Esophagus squamous epithelium (tissue), 5 donors: ENCODE data around the gene LEPROT. TPM values are rescaled to one million over a fixed set of nuclear protein-coding genes. Genes with fewer than 3 reads are reported as not detected.
"Not testable (repeated sequence)": the region's sequence is repeated elsewhere in the genome, so short reads cannot be mapped to it uniquely, and the experiment has no call there.

Source experiments
- DNase-seq: peaks from one replicate; lab custom pipeline; 2025; lab: John Stamatoyannopoulos, UW
- H3K27ac ChIP-seq, 4 donors: fragments of 200-600 bp; sonication (generic); one replicate each; pipeline ENCODE4 v1.5.1; 2016 to 2019; ENCODE audit warnings: mild to moderate bottlenecking in 1 of 4
- H3K27me3 ChIP-seq, 4 donors: fragments of 200-600 bp; sonication (generic); 1 replicate in 3 of 4; 2 replicates in 1 of 4; pipeline versions ENCODE4 v1.5.1 to v1.6.0; 2017 to 2021; ENCODE audit warnings: antibody characterized with exemption in 1 of 4
- H3K36me3 ChIP-seq, 3 donors: fragments of 200-600 bp; sonication (generic); one replicate each; pipeline ENCODE4 v1.5.1; 2016 to 2019
- H3K4me1 ChIP-seq, 3 donors: fragments of 200-600 bp; sonication (generic); one replicate each; pipeline ENCODE4 v1.5.1; 2017 to 2019
- H3K4me3 ChIP-seq, 4 donors: fragments of 200-600 bp; sonication (generic); 1 replicate in 3 of 4; 2 replicates in 1 of 4; pipeline ENCODE4 v1.5.1; 2016 to 2019; ENCODE audit warnings: mild to moderate bottlenecking in 2 of 4, moderate library complexity in 1 of 4
- H3K9me3 ChIP-seq, 3 donors: fragments of 200-600 bp; sonication (generic); one replicate each; pipeline ENCODE4 v1.5.1; 2016 to 2019
- CTCF ChIP-seq, 6 experiments: fragments of 450-650 bp in 4 of 6; fragments of 200-600 bp in 2 of 6; sonication (generic) in 2 of 6; IDR thresholded peaks; one replicate each; pipeline ENCODE4 v1.5.1; 2016 to 2019; ENCODE audit warnings: antibody characterized with exemption in 6 of 6, mild to moderate bottlenecking in 4 of 6, moderate library complexity in 4 of 6
- POLR2A ChIP-seq, 4 donors: fragments of 450-650 bp; IDR thresholded peaks; one replicate each; pipeline ENCODE4 v1.6.1; 2017; ENCODE audit warnings: antibody characterized with exemption in 4 of 4, mild to moderate bottlenecking in 4 of 4, moderate library complexity in 3 of 4
- WGBS, 2 donors: methylation state at CpG; one replicate each; pipeline ENCODE4 v1.1.5; 2018; 5-methylcytosine and 5-hydroxymethylcytosine counted together
- intact Hi-C: fragments of 100-400 bp; cut with DNase I; formaldehyde crosslinking; loops from one replicate; pipeline ENCODE4 v1.15.0; 2022
- total RNA-seq, 4 donors: library from RNA; depleted of rRNA; stranded (reverse); fragments of >200 nt; gene quantifications; one replicate each; pipeline ENCODE4 v1.1.0, GENCODE V29; 2016
- donor health status: DM: yes; HTN: yes; CAD: no.

Gene LEPROT
- total RNA-seq, 4 donors from 2014 or later: 29.7 to 56.9 (median 42.9) TPM

GRCh38 chr1:65449214-65449823 lies 28.9 kb downstream of the LEPROT start:
- H3K4me1 ChIP-seq: no peaks in the 10 kb centered on the region
- no peaks in the 10 kb centered on the region for H3K36me3 ChIP-seq
- DNase-seq: no peak
- 57 to 100% methylated on average over 2 of the region's 4 CpGs for WGBS, 2 donors
- no peak overlapping the region for H3K27ac ChIP-seq
- no peak for TF ChIP-seq POLR2A (IDR thresholded peaks at IDR 0.05)
- TF ChIP-seq CTCF (IDR thresholded peaks at IDR 0.05): no peak
- no peak overlapping the region for H3K4me3 ChIP-seq
- intact Hi-C loops: no loop called here
- no peaks in the 10 kb centered on the region for H3K27me3 ChIP-seq
- no peaks in the 10 kb centered on the region for H3K9me3 ChIP-seq

- DNase-seq, H3K27me3 ChIP-seq: not testable (repeated sequence)
- WGBS, 2 donors: 81% methylated on average over 7 of the region's 10 CpGs; no CpG with 5 or more reads in 1 of the 2 donors
Measured at GRCh38 chr1:65455678-65456077, 35.2 kb downstream of the LEPROT start.

GRCh38 chr1:65456481-65456880 lies 36.0 kb downstream of the LEPROT start:
- intact Hi-C loops: no loop called here
- no peak for DNase-seq
- no peak for TF ChIP-seq POLR2A (IDR thresholded peaks at IDR 0.05)
- no peak for TF ChIP-seq CTCF (IDR thresholded peaks at IDR 0.05)
- Histone ChIP-seq H3K4me3 (no peak overlapping the region), H3K36me3 (no peaks in the 10 kb centered on the region), H3K27ac (no peak overlapping the region), H3K4me1 (peaks cover 0 to 4% (median 0%) of the 10 kb centered on the region in 3 donors), H3K27me3 (no peaks in the 10 kb centered on the region), H3K9me3 (no peaks in the 10 kb centered on the region)

More at GRCh38 chr1:65455678-65456077, 35.2 kb downstream of the LEPROT start:
- H3K27ac ChIP-seq, intact Hi-C loops, H3K4me1 ChIP-seq, H3K4me3 ChIP-seq, H3K36me3 ChIP-seq, H3K9me3 ChIP-seq: not testable (repeated sequence)

- no peaks in the 10 kb centered on the region for H3K36me3 ChIP-seq
- DNase-seq: no peak
- H3K27me3 ChIP-seq: no peaks in the 10 kb centered on the region
- H3K4me1 ChIP-seq: peaks cover 0 to 4% (median 0%) of the 10 kb centered on the region in 3 donors
- no peak overlapping the region for H3K27ac ChIP-seq
- intact Hi-C loops: no loop called here
- no peak for TF ChIP-seq CTCF (IDR thresholded peaks at IDR 0.05)
- no peak for TF ChIP-seq POLR2A (IDR thresholded peaks at IDR 0.05)
- no peak overlapping the region for H3K4me3 ChIP-seq
- H3K9me3 ChIP-seq: no peaks in the 10 kb centered on the region
Measured at GRCh38 chr1:65457868-65458267, 37.4 kb downstream of the LEPROT start.

- DNase-seq: no peak
- Histone ChIP-seq H3K9me3 (no peaks in the 10 kb centered on the region), H3K27me3 (no peaks in the 10 kb centered on the region), H3K36me3 (no peaks in the 10 kb centered on the region), H3K27ac (no peak overlapping the region), H3K4me3 (no peak overlapping the region), H3K4me1 (peaks cover 0 to 4% (median 0%) of the 10 kb centered on the region in 3 donors)
- TF ChIP-seq POLR2A (IDR thresholded peaks at IDR 0.05) (no peak), CTCF (IDR thresholded peaks at IDR 0.05) (no peak)
- intact Hi-C loops: no loop called here
- 45 to 60% methylated on average over 2 of the region's 2 CpGs for WGBS, 2 donors
Measured at GRCh38 chr1:65458730-65459396, 38.4 kb downstream of the LEPROT start.
